Measurements from ENCODE around the gene B2M.

- TF ChIP-seq CTCF (IDR thresholded peaks at IDR 0.05; ENCODE audit: borderline replicate concordance, extremely low read depth, low read length, poor library complexity, severe bottlenecking) (no peak), EZH2 (IDR thresholded peaks at IDR 0.05; ENCODE audit: borderline replicate concordance, low read depth, low read length, severe bottlenecking) (no peak)
These were observed 52.5 kb downstream of the B2M start for GRCh38 chr15:44763848-44764247.

Measured in DND-41 (cell line).